Measurements from ENCODE around the gene ELF3. TPM values are rescaled to one million over a fixed set of nuclear protein-coding genes. Genes with fewer than 3 reads are reported as not detected.
"Not testable (repeated sequence)": the region's sequence is repeated elsewhere in the genome, so short reads cannot be mapped to it uniquely, and the experiment has no call there.

The ELF3 gene
- total RNA-seq, 1 experiment from 2014 or later: 0.06 TPM

GRCh38 chr1:202034149-202034682 is 23.8 kb downstream of the ELF3 start:
- DNase-seq (ENCODE audit: low read depth): no peak

- peak; percentile 92 for DNase-seq (ENCODE audit: low read depth)
Measured at GRCh38 chr1:202034683-202035462, 24.5 kb downstream of the ELF3 start.

GRCh38 chr1:202036595-202037387 is 26.4 kb downstream of the ELF3 start:
- no peak for DNase-seq (ENCODE audit: low read depth)

- DNase-seq (ENCODE audit: low read depth): no peak
Measured at GRCh38 chr1:202037706-202038296, 27.4 kb downstream of the ELF3 start.

GRCh38 chr1:202038688-202039346 is 28.4 kb downstream of the ELF3 start:
- no peak for DNase-seq (ENCODE audit: low read depth)

GRCh38 chr1:202045705-202046104 is 35.3 kb downstream of the ELF3 start:
- no peak for DNase-seq (ENCODE audit: low read depth)

GRCh38 chr1:202046227-202046626 is 35.8 kb downstream of the ELF3 start:
- no peak for DNase-seq (ENCODE audit: low read depth)

GRCh38 chr1:202046748-202047708 is 36.6 kb downstream of the ELF3 start:
- no peak for DNase-seq (ENCODE audit: low read depth)

- DNase-seq (ENCODE audit: low read depth): no peak
Measured at GRCh38 chr1:202047977-202048376, 37.6 kb downstream of the ELF3 start.

GRCh38 chr1:202049129-202049528 is 38.7 kb downstream of the ELF3 start:
- no peak for DNase-seq (ENCODE audit: low read depth)

- DNase-seq (ENCODE audit: low read depth): no peak
Measured at GRCh38 chr1:202054094-202054493, 43.7 kb downstream of the ELF3 start.

GRCh38 chr1:202054673-202055072 is 44.3 kb downstream of the ELF3 start:
- not testable (repeated sequence) for DNase-seq (ENCODE audit: low read depth)

- DNase-seq (ENCODE audit: low read depth): no peak
Measured at GRCh38 chr1:202056644-202057334, 46.4 kb downstream of the ELF3 start.

GRCh38 chr1:202057335-202057704 is 46.9 kb downstream of the ELF3 start:
- not testable (repeated sequence) for DNase-seq (ENCODE audit: low read depth)

- peak; percentile 43 for DNase-seq (ENCODE audit: low read depth)
Measured at GRCh38 chr1:202058001-202058908, 47.9 kb downstream of the ELF3 start.

GRCh38 chr1:202061055-202061454 is 50.7 kb downstream of the ELF3 start:
- no peak for DNase-seq (ENCODE audit: low read depth)

GRCh38 chr1:202061787-202062186 is 51.4 kb downstream of the ELF3 start:
- not testable (repeated sequence) for DNase-seq (ENCODE audit: low read depth)

GRCh38 chr1:202062636-202063035 is 52.2 kb downstream of the ELF3 start:
- DNase-seq (ENCODE audit: low read depth): not testable (repeated sequence)

- peak; percentile 31 for DNase-seq (ENCODE audit: low read depth)
Measured at GRCh38 chr1:202063093-202063492, 52.7 kb downstream of the ELF3 start.
